NOMO-1 (cell line): Measurements from ENCODE around the gene ZNF511.
"Not testable (repeated sequence)": the region's sequence is repeated elsewhere in the genome, so short reads cannot be mapped to it uniquely, and the experiment has no call there.

Experiments used
- DNase-seq, 2 experiments: peaks; one replicate each; lab custom pipeline; 2025; ENCODE audit not compliant: unreplicated experiment in 2 of 2; lab: John Stamatoyannopoulos, UW

The ZNF511 gene, protein sequence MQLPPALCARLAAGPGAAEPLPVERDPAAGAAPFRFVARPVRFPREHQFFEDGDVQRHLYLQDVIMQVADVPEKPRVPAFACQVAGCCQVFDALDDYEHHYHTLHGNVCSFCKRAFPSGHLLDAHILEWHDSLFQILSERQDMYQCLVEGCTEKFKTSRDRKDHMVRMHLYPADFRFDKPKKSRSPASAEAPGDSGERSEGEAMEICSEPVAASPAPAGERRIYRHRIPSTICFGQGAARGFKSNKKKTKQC

DNA sequence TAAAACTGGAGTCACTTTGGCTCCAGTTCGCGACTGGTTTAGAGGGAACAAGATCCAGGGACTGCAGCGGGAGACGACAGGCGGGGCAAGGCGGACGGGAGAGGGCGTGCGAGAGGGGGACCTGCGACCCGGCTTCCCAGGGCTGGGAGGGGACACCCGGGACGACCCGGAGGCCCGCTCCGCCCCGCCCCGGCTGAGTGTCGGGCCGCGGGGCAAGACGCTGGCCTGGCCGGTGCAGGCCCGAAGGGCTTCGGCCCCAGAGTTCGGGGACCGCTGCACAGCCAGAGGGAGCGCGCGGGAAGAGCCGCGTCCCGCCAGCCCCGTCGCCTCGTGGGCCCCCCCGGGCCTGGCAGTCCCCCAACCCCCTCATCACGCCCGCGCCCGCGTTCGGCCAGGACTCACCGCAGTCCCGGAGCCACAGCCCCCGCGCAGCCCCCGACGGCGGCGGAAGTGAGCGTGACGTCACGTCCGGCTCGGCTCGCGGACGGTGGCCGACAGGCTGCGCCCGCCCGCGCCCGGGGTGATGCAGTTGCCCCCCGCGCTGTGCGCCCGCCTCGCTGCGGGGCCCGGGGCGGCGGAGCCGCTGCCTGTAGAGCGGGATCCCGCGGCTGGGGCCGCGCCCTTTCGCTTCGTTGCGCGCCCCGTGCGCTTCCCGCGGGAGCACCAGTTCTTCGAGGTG lies at the start of gene ZNF511, which contains the start of gene TUBGCP2:
Gene ZNF511, plus strand, starts transcription at position 494 of the 679 bp plus-strand sequence. Its CDS starts 30 bp downstream, at position 524.
Gene TUBGCP2, minus strand, starts transcription at position 452 of the 679 bp plus-strand sequence. CDS start 5,931 bp downstream, outside the sequence.
- peak; percentile 75 to 87 for DNase-seq

- DNase-seq: no peak
These were observed 49.1 kb upstream of the ZNF511 start for GRCh38 chr10:133259602-133259989.

DNA sequence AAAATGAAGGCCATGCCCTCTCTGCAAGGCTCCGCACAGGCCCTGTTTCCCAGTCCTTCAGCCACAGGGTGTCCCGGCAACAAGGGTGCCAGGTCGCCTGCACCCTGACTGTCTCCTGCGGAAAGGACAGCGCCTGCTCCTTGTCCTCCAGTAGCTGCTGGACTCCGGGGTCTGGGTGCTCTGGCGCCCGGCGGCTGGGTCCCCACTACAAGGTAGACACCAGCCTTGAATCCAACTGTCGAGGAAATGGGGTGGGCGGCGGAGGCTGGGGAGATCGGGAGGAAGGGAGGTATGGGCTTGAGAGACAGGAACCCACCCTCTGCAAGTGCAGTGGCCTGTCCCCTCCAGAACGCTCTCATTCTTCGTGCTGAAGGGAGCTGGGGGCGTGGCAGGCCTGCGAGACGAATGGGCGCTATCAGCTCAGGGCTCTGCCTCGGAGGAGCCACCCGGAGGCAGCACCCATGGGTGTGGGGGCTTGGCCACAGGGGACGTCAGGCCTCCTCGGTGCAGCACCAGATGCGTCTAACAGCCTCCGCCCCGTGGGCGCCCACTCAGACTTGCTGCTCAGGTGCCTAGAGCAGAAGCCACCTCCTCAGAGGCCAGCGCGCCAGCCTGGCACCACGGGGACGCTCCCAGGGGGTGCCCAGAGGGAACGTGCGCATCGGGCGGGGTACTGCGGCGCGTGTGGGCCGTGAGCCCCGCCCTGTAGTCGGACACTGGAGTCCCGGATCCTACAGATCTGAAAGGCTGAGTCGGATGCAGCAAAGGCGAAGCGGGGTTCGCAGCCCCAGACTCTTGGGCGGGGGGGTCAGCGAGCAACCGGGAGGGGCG lies 47.6 kb upstream of the ZNF511 start:
- DNase-seq: peak; percentile 31 to 40

DNA sequence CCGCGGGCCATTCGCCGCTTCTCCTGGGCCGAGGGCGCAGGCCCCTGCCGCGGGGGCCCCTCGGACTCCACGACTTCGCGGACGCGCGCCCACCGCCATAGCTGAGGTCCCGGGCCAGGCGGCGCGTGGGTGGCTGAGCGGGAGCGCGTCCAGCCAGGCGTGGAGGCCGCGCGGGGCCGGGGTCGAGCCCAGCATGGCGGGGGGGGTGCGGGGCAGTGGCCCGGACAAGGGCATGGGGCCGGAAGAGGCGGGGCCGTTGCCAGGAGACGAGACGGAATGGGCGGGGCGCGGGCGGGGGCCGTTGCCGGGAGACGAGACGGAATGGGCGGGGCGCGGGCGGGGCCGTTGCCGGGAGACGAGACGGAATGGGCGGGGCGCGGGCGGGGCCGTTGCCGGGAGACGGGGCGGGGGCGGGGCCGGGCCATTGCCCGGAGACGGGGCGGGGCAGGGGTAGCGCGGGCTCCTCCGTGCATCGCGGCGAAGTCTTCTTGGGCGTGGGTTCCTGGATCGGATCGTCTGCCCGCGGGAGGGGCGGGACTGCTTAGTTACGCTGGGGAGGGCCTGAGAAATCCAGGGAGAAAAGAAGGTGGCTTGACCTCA lies 46.9 kb upstream of the ZNF511 start:
- DNase-seq: peak; percentile 43 to 79

DNA sequence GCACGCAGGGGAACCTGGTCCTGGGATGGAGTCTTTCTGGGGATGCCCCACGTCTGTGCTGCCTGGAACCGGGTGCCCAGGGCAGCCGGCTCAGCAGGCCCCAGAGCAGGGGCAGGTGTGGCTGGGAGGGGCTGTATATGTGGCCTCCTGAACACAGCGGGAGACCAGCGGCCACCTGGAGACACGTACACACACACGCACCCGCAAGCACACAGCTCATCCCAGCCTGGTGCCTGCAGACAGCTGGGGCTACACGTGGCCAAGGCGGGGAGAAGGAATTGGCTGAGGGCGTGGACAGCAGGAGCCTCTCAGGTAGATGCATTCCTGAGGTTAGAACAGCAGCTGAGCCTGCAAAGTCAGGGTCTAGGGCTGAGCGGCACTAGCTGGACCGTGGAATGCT lies 46.0 kb upstream of the ZNF511 start:
- DNase-seq: no peak

- DNase-seq: no peak
These were observed 45.0 kb upstream of the ZNF511 start for GRCh38 chr10:133263674-133264073.

DNA sequence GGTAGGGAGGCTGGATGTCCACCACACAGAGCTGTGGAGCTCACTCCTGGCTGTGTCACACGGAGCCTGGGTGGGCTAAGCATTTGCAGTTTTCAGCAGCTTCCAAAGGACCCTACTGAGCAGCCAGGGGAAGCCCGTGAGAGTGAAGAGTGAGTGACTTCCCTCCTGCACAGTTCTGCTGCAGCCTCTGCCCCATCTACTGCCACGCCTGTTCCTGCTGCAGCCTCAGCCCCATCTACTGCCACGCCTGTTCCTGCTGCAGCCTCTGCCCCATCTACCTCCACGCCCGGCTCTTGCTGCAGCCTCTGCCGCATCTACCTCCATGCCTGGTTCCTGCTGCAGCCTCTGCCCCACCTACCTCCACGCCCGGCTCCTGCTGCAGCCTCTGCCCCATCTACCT lies 44.3 kb upstream of the ZNF511 start:
- DNase-seq: peak; percentile 30 to 34

GRCh38 chr10:133265052-133265451 lies 43.7 kb upstream of the ZNF511 start:
- DNase-seq: not testable (repeated sequence)

GRCh38 chr10:133266056-133266795 lies 42.5 kb upstream of the ZNF511 start:
- no peak for DNase-seq

DNA sequence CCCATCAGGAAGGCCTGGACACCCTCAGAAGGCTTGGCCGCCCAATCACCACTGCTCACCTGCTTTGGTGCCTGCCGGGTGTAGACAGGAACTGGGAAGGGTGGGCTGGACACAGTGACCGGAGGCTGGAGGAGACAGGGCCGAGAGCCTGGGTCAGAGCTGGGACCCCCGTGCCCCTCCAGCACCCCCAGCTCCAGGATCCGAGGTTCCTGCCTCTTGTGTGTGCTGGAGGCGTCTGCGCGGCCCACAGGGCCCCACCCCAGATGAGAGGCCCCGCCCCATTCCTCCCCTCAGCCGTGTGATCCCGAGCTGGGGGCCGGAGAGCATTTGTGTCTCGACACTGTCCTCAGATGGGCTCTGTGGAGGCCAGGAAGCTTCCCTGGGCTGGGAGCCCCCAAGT lies 41.4 kb upstream of the ZNF511 start:
- no peak for DNase-seq

GRCh38 chr10:133267829-133268228 lies 40.9 kb upstream of the ZNF511 start:
- no peak for DNase-seq

- DNase-seq: no peak
These were observed 40.2 kb upstream of the ZNF511 start for GRCh38 chr10:133268532-133268931.

DNA sequence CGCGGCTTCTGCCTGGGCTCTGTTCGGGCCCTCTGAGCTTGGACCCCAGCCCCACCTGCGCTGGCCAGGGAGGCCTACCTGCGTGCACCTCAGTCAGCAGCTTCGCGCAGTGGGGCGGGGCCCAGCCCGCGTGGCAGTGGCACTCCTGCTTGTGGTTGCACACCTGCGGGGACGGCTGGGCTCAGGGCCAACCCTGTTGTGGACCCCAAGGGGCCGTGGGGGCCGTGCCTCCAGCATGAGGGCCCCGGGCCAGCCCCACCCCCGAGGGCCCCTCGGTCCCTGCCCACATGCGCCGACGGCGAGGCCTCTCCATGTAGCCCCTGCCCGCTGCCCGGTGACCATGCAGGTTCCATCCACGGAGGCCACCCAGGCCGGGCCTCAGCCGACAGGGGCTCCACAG lies 39.3 kb upstream of the ZNF511 start:
- no peak for DNase-seq

GRCh38 chr10:133270204-133270603 lies 38.5 kb upstream of the ZNF511 start:
- no peak for DNase-seq

DNA sequence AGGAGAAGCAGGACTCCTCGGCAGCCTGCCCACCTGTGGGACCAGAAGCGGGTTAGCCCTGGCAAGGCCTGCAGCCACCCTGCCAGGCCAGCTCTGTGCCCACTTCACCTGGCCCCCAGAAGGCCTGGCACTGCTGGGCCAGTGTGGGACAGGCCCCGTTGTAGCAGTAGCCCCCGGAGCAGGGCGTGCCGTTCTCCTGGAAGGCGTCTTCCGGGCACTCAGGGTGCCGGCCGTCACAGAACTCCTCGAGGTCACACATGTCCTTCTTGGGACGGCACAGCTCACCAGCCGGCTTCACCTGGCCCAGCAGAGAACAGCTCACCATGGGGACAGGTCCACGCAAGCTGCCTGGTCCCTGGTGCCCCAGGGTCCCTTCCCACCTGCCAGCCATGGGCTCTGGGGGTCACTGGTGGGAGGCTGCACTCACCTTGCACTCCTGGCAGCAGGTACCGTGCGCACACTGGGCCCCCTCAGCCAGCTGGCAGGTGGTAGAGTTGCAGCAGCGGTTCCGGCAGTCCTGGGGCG lies 37.9 kb upstream of the ZNF511 start:
- no peak for DNase-seq

- DNase-seq: no peak
These were observed 37.0 kb upstream of the ZNF511 start for GRCh38 chr10:133271521-133272300.

DNA sequence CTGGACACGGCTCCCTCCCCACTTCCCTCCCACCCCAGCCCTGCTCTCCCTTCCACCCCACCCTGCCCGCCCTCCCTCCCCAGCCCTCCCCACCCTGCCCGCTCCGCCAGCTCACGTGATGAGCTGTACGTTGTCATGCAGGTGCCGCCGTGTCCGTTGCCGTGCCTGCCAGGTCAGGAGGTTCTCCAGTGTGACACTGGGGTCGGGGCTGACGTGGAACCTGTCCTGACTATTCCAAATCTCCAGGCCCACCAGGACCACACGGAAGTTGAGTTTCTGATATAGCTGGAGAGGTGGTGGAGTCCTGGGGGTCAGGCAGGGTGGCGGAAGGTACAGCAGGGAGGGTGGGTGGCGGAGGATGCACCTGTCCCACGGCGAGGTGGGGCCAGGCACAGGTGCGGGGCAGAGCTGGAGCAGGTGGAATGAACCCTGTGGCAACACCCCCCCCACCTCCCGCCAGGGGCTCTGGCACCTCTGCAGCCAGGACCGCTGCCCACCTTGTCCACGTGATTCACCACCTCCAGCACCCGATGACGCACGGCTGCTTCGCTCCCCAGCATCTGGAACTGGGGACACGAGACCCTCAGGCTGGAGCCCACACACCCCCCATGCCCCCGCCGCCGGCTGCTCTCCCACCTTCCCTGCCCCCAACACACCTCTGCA lies 36.3 kb upstream of the ZNF511 start:
- no peak for DNase-seq

DNA sequence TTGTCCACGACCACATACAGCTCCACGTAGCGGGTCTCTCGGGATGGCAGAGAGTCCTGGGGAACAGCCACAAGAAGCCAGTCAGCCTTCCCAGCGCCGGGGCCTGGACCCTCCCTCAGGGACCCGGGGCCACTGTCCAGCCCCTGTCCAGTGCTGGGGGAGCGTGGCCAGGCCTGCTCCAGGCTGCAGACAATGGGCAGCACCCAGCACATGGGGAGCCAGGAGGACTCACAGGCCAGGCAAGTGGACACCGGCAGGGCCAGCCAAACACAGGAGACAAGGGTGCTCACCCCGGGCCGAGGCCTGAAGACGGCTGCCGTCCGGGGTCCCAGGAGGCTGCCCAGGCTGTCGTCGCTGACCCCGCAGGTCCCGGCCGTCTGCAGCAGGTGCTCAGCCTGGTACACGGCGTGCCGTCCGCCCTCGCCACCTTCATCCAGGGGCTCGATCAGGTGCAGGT lies 35.7 kb upstream of the ZNF511 start:
- DNase-seq: no peak
